ENCODE measurements around the gene TNIK.

TNIK gene

DNA sequence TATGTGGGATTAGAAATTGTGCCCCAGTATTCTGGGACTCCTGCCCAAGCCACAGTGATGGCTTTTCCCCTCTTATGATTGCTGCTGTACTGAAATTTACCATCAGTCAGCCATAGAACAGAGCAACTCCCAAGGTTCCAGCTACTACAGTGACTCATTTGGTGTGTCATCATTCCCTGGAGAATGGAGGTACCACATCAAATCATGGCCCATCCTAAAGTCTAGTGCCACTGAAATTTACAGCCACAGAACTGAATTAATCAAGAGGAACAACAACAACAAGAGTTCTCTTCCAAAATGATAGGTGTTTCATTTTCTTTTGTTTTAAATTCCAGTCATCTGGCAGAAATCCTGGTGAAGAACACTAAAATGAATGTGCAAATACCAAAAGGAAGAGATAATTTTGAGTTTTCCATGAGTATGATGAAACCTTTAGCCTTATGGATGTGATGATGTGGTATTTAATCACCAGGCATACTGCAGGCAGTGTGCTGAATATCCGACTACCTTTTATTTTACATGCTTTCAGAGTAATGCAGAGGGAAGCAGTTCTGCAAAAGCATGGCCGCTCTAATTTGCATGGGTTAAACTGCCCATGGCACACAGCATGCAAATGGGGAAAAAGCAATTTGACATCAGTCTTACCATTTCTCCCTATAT, 358.1 kb downstream of the TNIK start:
- DNase-seq (ENCODE audit: extremely low read depth, low read depth): no peak

DNA sequence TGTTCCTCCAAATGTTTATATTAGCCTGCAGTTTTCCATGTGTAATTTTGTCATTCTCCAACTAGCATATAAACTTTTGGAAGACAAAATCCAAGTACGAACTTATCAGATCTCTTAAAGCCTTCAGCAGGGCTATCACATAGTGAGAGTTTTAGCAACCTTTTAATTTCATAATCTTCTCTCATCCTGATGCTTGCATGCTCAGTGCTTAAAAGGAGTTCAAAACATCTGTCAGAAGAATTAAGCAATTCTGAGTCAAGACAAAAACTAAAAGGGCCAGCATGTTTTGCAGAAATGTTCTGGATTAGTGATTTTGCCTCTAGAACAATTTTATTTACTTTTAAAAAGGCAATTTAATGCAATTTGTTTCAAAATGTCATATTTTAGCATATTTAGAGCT, 360.3 kb downstream of the TNIK start:
- TF ChIP-seq, protein P1, sequence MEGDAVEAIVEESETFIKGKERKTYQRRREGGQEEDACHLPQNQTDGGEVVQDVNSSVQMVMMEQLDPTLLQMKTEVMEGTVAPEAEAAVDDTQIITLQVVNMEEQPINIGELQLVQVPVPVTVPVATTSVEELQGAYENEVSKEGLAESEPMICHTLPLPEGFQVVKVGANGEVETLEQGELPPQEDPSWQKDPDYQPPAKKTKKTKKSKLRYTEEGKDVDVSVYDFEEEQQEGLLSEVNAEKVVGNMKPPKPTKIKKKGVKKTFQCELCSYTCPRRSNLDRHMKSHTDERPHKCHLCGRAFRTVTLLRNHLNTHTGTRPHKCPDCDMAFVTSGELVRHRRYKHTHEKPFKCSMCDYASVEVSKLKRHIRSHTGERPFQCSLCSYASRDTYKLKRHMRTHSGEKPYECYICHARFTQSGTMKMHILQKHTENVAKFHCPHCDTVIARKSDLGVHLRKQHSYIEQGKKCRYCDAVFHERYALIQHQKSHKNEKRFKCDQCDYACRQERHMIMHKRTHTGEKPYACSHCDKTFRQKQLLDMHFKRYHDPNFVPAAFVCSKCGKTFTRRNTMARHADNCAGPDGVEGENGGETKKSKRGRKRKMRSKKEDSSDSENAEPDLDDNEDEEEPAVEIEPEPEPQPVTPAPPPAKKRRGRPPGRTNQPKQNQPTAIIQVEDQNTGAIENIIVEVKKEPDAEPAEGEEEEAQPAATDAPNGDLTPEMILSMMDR (IDR thresholded peaks at IDR 0.05; ENCODE audit: low read depth, low read length): no peak
- DNase-seq (ENCODE audit: extremely low read depth, low read depth): no peak

More for the DNA sequence above, 358.1 kb downstream of the TNIK start:
- TF ChIP-seq, protein P1 (IDR thresholded peaks at IDR 0.05; ENCODE audit: low read depth, low read length): no peak

DNA sequence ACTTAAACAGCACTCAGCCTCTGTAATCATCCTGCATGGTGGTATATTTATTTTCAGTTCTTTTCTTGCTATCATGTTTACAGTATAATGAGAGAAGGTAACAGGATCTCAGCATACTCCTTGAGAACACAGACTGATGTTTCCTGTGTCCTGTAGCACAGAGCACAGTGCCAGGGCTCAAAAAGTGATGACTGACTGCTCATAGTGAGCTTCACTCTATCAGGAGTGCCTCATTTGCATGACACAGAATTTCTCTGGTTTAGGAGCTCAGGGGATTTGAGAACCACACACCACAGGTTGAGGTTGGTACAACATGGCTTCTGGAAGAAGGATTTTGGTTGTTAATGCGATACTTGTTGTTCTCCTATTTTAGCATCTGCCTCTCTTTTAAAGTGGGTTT, 365.1 kb downstream of the TNIK start:
- TF ChIP-seq, protein P1 (IDR thresholded peaks at IDR 0.05; ENCODE audit: low read depth, low read length): no peak

DNA sequence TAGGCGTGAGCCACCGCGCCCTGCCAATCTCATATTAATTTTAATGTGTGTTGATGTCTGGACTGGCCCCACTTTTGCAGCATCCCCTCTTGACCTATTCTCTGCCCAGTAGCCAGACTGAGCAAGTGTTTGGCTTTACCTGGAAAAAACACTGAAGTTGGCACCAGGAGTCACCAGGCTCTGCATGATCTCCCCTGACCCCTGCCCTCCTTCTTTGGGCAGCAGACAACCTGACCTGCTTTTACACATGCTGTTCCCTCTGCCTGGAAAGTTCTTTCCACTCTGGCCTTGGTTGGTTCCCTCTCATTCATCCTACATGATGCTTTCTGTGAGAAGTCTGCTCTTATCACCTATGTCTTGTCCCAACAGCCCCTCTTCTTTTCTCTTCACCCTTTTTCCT, 365.8 kb downstream of the TNIK start:
- no peak for DNase-seq (ENCODE audit: extremely low read depth, low read depth)

More for the DNA sequence above, 365.1 kb downstream of the TNIK start:
- no peak for DNase-seq (ENCODE audit: extremely low read depth, low read depth)

DNA sequence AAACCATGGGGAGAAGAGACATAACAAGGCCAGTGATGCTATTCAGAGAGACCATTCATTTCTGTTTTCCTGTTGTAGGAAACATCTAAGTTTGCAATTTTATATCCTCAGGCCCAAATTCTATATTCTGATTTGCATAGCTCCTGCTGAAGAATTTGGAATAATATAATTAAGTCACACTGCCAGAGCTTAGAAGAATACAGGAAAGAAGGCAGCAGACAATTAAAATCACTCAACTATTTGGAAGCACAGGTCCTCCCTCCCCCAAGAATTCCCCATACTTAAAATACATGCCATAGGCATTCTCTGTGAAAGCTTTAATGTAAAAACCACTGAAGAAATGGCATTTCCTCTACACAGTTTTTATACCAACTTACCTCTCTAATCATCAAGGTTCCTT, 366.7 kb downstream of the TNIK start:
- DNase-seq (ENCODE audit: extremely low read depth, low read depth): no peak
- TF ChIP-seq, protein P1 (IDR thresholded peaks at IDR 0.05; ENCODE audit: low read depth, low read length): no peak

More for the DNA sequence above, 365.8 kb downstream of the TNIK start:
- TF ChIP-seq, protein P1 (IDR thresholded peaks at IDR 0.05; ENCODE audit: low read depth, low read length): no peak

DNA sequence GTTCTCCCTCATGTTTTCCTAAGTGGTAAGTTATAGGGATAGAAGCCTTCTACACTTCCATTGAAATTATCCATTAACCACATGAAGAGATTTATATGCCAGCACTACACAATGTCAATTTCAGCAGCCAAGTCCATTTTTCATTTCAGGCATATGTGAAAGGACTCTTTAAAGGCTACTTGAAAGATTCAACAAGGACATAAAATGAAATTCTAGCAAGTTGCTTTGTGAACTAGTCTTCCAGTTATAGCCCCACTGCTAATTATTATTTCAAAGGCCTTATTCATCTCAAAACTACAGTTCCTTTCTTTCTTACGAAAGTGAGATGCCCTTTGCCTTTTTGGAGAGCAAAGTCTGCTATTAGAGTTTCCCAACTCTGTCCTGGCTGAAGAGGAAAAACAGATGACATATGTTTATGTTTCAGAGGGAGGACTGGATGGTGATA, 367.7 kb downstream of the TNIK start:
- DNase-seq (ENCODE audit: extremely low read depth, low read depth): no peak

DNA sequence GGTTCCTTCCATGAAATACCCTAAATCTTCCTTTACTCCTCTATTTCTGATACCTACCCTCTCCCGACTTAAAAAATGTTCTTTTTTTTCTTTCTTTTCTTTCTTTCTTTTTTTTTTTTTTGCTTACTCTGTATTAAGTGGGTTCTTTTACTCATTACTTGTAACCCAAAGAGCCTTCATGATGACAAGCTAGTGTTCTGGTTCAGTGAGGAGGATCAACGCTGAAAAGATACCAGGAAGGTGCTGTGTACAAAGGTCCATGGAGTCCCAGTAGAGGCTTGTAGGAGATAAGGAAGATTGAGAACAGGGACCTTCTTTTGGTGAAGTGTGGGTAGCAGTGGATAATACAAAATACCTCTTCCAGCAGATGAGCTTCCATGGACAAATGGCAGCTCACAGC, 369.9 kb downstream of the TNIK start:
- TF ChIP-seq, protein P1 (IDR thresholded peaks at IDR 0.05; ENCODE audit: low read depth, low read length): no peak
- DNase-seq (ENCODE audit: extremely low read depth, low read depth): no peak

More for the DNA sequence above, 367.7 kb downstream of the TNIK start:
- TF ChIP-seq, protein P1 (IDR thresholded peaks at IDR 0.05; ENCODE audit: low read depth, low read length): no peak

All from AG09319 (cell line).